Fibroblast of lung (primary cell): ENCODE measurements around the gene PDIA5. TPM values are rescaled to one million over a fixed set of nuclear protein-coding genes. Genes with fewer than 3 reads are reported as not detected.

Experiments used
- DNase-seq, 2 donors: peaks; one replicate each; pipeline versions ENCODE4 v3.0.0 to v3.0.0-alpha.2; 2010; ENCODE audit warnings: low read depth in 2 of 2
- H2AFZ ChIP-seq: 2 replicates; pipeline ENCODE4 v1.5.1; 2012; ENCODE audit warnings: low read length, control low read depth, inconsistent platforms
- H3K27ac ChIP-seq: 2 replicates; pipeline ENCODE4 v1.5.1; 2011; ENCODE audit warnings: low read length, control low read depth; ENCODE audit not compliant: insufficient read depth
- H3K27me3 ChIP-seq: 2 replicates; pipeline ENCODE4 v1.5.1; 2011; ENCODE audit warnings: mild to moderate bottlenecking, low read length; ENCODE audit not compliant: control insufficient read depth, insufficient read depth
- H3K36me3 ChIP-seq: 2 replicates; pipeline ENCODE4 v1.5.1; 2011; ENCODE audit warnings: low read length; ENCODE audit not compliant: control insufficient read depth, insufficient read depth
- H3K4me1 ChIP-seq: 2 replicates; pipeline ENCODE4 v1.5.1; 2011; ENCODE audit warnings: low read length; ENCODE audit not compliant: control insufficient read depth, insufficient read depth; ENCODE audit errors: extremely low read depth
- H3K4me2 ChIP-seq: 2 replicates; pipeline ENCODE4 v1.5.1; 2011; ENCODE audit warnings: low read length, control low read depth; ENCODE audit not compliant: insufficient read depth; ENCODE audit errors: extremely low read depth
- H3K4me3 ChIP-seq, 4 experiments: fragments of 200-600 bp in 1 of 4; sonication (generic) in 1 of 4; replicated peaks in 1 of 4; 2 replicates each; pipeline ENCODE4 v1.5.1; 2011 to 2016; ENCODE audit warnings: low read length in 4 of 4, low read depth in 3 of 4, mild to moderate bottlenecking in 3 of 4, control low read depth in 2 of 4, inconsistent platforms in 1 of 4, mixed read lengths in 1 of 4; ENCODE audit not compliant: insufficient read depth in 1 of 4; ENCODE audit errors: control extremely low read depth in 1 of 4
- H3K79me2 ChIP-seq: 2 replicates; pipeline ENCODE4 v1.5.1; 2012; ENCODE audit warnings: mild to moderate bottlenecking, low read length, inconsistent platforms; ENCODE audit not compliant: control insufficient read depth, insufficient read depth
- H3K9ac ChIP-seq: 2 replicates; pipeline ENCODE4 v1.5.1; 2011; ENCODE audit warnings: mild to moderate bottlenecking, low read length, control low read depth; ENCODE audit not compliant: insufficient read depth
- H3K9me3 ChIP-seq: 2 replicates; pipeline ENCODE4 v1.5.1; 2012; ENCODE audit warnings: low read depth, low read length; ENCODE audit not compliant: control insufficient read depth, insufficient read depth
- H4K20me1 ChIP-seq: 2 replicates; pipeline ENCODE4 v1.5.1; 2011; ENCODE audit warnings: low read length; ENCODE audit not compliant: control insufficient read depth, insufficient read depth; ENCODE audit errors: extremely low read depth
- CTCF ChIP-seq, 2 donors: IDR thresholded peaks in 1 of 2; conservative IDR thresholded peaks in 1 of 2; 1 replicate in 1 of 2; 2 replicates in 1 of 2; pipeline ENCODE4 v1.5.1; 2011 to 2012; ENCODE audit warnings: low read length in 2 of 2, control low read depth in 1 of 2, inconsistent platforms in 1 of 2, low read depth in 1 of 2, mild to moderate bottlenecking in 1 of 2
- EZH2 ChIP-seq: IDR thresholded peaks from 2 replicates; pipeline ENCODE4 v1.5.1; 2012; ENCODE audit warnings: low read length, control low read depth, mild to moderate bottlenecking; ENCODE audit errors: missing control alignments
- polyA plus RNA-seq, 2 donors: library from polyadenylated mRNA; depleted of rRNA in 1 of 2; stranded (reverse) in 1 of 2; unstranded in 1 of 2; fragments of >200 nt; gene quantifications; 2 replicates each; pipeline ENCODE4 v1.2.1, GENCODE V29; 2011 to 2012; ENCODE audit warnings: missing spikeins in 1 of 2
- total RNA-seq: library from RNA; depleted of rRNA; stranded (reverse); fragments of >200 nt; gene quantifications from 2 replicates; pipeline ENCODE4 v1.2.1, GENCODE V29; 2014

Gene PDIA5
- total and polyA plus RNA-seq, 2 donors (not counting 1 experiment from before 2014, with no cell fraction given) = 27.9 to 51.4 TPM

GRCh38 chr3:123090728-123091531 lies 24.1 kb downstream of the PDIA5 start:
- peaks cover 11% of the 10 kb centered on the region for H3K79me2 ChIP-seq
- peaks cover 3% of the 10 kb centered on the region for H3K4me1 ChIP-seq
- no peaks in the 10 kb centered on the region for H3K27me3 ChIP-seq
- no peak overlapping the region for H3K4me3 ChIP-seq
- no peak overlapping the region for H3K9ac ChIP-seq
- TF ChIP-seq CTCF (conservative IDR thresholded peaks at IDR 0.05 in 1 of 2, IDR thresholded peaks at IDR 0.05 in 1 of 2; ENCODE audit: low read depth in 1 of 2, low read length in 2 of 2) = no peak
- TF ChIP-seq EZH2 = no peak
- no peaks in the 10 kb centered on the region for H3K9me3 ChIP-seq
- peaks cover 1% of the 10 kb centered on the region for H4K20me1 ChIP-seq
- no peak overlapping the region for H3K4me2 ChIP-seq
- H3K36me3 ChIP-seq = peaks cover 7% of the 10 kb centered on the region
- DNase-seq = peak in 1 of 2 donors; percentile 56
- H3K27ac ChIP-seq = no peak overlapping the region
- H2AFZ ChIP-seq = no peak overlapping the region

- H3K27me3 ChIP-seq = no peaks in the 10 kb centered on the region
- no peak for DNase-seq
- H3K27ac ChIP-seq = no peak overlapping the region
- no peak overlapping the region for H2AFZ ChIP-seq
- peaks cover 1% of the 10 kb centered on the region for H4K20me1 ChIP-seq
- peaks cover 7% of the 10 kb centered on the region for H3K36me3 ChIP-seq
- H3K4me2 ChIP-seq = no peak overlapping the region
- no peak overlapping the region for H3K9ac ChIP-seq
- no peaks in the 10 kb centered on the region for H3K9me3 ChIP-seq
- TF ChIP-seq EZH2 = no peak
- no peak for TF ChIP-seq CTCF (conservative IDR thresholded peaks at IDR 0.05 in 1 of 2, IDR thresholded peaks at IDR 0.05 in 1 of 2; ENCODE audit: low read depth in 1 of 2, low read length in 2 of 2)
- no peak overlapping the region for H3K4me3 ChIP-seq
- peaks cover 3% of the 10 kb centered on the region for H3K4me1 ChIP-seq
- peaks cover 5% of the 10 kb centered on the region for H3K79me2 ChIP-seq
Measured at GRCh38 chr3:123092243-123092642, 25.4 kb downstream of the PDIA5 start.

- DNase-seq = no peak
- Histone ChIP-seq H3K4me2 (no peak overlapping the region), H3K4me3 (no peak overlapping the region), H3K9ac (no peak overlapping the region), H4K20me1 (no peaks in the 10 kb centered on the region), H3K27me3 (no peaks in the 10 kb centered on the region), H3K27ac (no peak overlapping the region), H2AFZ (no peak overlapping the region), H3K4me1 (peaks cover 3% of the 10 kb centered on the region), H3K36me3 (peaks cover 7% of the 10 kb centered on the region), H3K79me2 (no peaks in the 10 kb centered on the region), H3K9me3 (no peaks in the 10 kb centered on the region)
- TF ChIP-seq CTCF (conservative IDR thresholded peaks at IDR 0.05 in 1 of 2, IDR thresholded peaks at IDR 0.05 in 1 of 2; ENCODE audit: low read depth in 1 of 2, low read length in 2 of 2) (no peak), EZH2 (no peak)
Measured at GRCh38 chr3:123093696-123094095, 26.9 kb downstream of the PDIA5 start.
